ENCODE results near the gene ATF6B. TPM values are rescaled to one million over a fixed set of nuclear protein-coding genes. Genes with fewer than 3 reads are reported as not detected.
"Not testable (repeated sequence)": the region's sequence is repeated elsewhere in the genome, so short reads cannot be mapped to it uniquely, and the experiment has no call there.

ATF6B gene
- total RNA-seq, 2 donors from 2014 or later, result 83.3 to 131 TPM

DNA sequence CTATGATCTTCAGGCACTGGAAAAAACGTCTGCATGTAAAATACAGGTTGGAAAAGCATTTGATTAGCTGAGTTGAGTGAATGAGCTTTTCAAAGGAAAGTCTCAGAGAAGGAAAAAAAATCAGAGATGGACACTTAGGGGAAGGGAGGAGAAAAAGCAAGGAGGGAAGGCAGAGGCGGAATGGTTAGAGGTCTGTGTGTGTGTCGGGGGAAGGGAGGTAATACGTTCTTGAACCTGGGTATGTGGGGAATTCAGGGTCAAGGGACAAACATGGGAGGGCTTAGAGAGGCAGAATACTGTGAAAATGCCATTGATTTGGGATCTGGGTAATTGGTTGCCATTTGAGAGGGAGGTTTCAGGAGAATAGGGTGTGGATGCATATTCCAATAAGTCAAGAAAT, 18.6 kb upstream of the ATF6B start:
- Histone ChIP-seq H3K36me3 (no peaks in the 10 kb centered on the region), H3K9ac (ENCODE audit: low read depth in 2 of 2, low read length in 2 of 2) (no peak overlapping the region), H3K27me3 (no peaks in the 10 kb centered on the region), H3K9me3 (no peaks in the 10 kb centered on the region), H3K27ac (no peak overlapping the region), H3K4me3 (no peak overlapping the region), H3K4me1 (no peaks in the 10 kb centered on the region)
- DNase-seq, result no peak
- TF ChIP-seq, protein P1, sequence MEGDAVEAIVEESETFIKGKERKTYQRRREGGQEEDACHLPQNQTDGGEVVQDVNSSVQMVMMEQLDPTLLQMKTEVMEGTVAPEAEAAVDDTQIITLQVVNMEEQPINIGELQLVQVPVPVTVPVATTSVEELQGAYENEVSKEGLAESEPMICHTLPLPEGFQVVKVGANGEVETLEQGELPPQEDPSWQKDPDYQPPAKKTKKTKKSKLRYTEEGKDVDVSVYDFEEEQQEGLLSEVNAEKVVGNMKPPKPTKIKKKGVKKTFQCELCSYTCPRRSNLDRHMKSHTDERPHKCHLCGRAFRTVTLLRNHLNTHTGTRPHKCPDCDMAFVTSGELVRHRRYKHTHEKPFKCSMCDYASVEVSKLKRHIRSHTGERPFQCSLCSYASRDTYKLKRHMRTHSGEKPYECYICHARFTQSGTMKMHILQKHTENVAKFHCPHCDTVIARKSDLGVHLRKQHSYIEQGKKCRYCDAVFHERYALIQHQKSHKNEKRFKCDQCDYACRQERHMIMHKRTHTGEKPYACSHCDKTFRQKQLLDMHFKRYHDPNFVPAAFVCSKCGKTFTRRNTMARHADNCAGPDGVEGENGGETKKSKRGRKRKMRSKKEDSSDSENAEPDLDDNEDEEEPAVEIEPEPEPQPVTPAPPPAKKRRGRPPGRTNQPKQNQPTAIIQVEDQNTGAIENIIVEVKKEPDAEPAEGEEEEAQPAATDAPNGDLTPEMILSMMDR (IDR thresholded peaks at IDR 0.05), result no peak
- intact Hi-C loops (cut with DNase I), result no loop called here

DNA sequence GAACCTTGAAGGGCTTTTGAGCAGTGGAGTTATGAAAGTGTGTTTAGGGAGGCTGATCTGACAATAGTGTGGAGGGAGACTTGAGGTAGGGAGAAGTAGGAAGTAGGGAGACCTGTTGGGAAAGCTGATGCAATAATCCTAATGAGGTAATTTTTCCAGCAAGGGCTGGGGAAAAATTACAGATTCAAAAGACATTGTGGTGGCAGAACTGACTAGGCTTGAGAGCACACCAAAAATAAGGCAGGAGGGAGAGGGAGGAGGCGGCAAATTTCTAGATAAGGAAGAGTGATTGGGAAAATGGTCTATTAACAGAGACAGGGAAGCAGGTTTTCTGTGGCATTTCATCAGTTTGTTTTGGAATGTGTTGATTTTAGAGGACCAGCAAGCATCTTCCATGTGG, 18.2 kb upstream of the ATF6B start:
- no peaks in the 10 kb centered on the region for H3K4me1 ChIP-seq
- DNase-seq, result no peak
- H3K27ac ChIP-seq, result no peak overlapping the region
- H3K27me3 ChIP-seq, result no peaks in the 10 kb centered on the region
- intact Hi-C loops (cut with DNase I), result no loop called here
- TF ChIP-seq, protein P1 (IDR thresholded peaks at IDR 0.05), result no peak
- no peak overlapping the region for H3K4me3 ChIP-seq
- H3K9ac ChIP-seq (ENCODE audit: low read depth in 2 of 2, low read length in 2 of 2), result no peak overlapping the region
- no peaks in the 10 kb centered on the region for H3K36me3 ChIP-seq
- no peaks in the 10 kb centered on the region for H3K9me3 ChIP-seq

DNA sequence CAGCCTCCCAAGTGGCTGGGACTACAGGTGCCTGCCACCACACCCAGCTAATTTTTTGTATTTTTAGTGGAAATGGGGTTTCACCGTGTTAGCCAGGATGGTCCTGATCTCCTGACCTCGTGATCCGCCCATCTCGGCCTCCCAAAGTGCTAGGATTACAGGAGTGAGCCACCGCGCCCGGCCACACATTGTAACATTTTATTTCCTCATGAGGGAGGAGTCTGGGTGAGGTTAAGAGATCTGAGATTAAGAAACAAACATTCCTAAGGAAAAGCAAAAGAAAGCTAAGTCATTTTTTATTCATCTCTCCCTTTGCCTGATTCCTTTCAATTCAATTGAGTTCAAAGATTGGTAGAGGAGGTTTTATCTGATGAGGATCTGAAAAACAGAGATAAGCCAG, 16.2 kb upstream of the ATF6B start:
- H3K4me1 ChIP-seq; H3K9ac ChIP-seq (ENCODE audit: low read depth in 2 of 2, low read length in 2 of 2); H3K27me3 ChIP-seq; intact Hi-C loops (cut with DNase I); H3K36me3 ChIP-seq; H3K27ac ChIP-seq; H3K9me3 ChIP-seq; H3K4me3 ChIP-seq: not testable (repeated sequence)
- peak; percentile 51 for DNase-seq

DNA sequence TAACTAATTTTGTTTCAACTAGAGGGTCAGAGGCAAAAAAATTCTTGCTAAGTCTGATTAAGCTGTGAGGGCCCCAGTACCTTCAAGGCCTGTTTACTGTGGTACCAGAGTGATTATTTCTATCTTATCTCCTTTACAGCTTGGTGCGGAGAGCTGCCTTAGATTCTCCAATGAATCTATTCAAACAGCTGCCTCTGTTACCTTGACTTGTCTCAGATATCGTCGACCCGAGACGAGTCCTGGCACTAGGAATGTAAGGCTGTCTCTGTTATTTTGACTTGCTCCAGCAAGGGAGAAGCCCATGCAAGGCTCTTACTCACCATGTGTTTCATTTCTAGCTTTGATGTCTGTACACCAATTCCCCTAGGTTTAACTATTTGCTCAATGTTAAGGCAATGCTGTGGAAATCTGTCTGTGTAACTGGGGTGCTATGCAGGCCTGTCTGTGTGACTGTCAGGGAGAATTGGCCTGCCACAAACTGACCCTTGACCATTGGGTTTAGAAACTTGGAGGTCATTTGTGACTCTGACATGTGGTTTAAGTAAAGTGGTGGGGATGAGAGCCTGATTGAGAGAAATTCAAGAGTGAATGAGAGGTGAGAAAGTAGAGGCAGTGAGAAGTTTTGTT, 12.5 kb upstream of the ATF6B start:
- H3K4me1 ChIP-seq, result no peaks in the 10 kb centered on the region
- no peaks in the 10 kb centered on the region for H3K27me3 ChIP-seq
- no peak for DNase-seq
- TF ChIP-seq, protein P1 (IDR thresholded peaks at IDR 0.05), result no peak
- intact Hi-C loops (cut with DNase I), result no loop called here
- no peaks in the 10 kb centered on the region for H3K9me3 ChIP-seq
- H3K36me3 ChIP-seq, result no peaks in the 10 kb centered on the region
- no peak overlapping the region for H3K27ac ChIP-seq
- H3K9ac ChIP-seq (ENCODE audit: low read depth in 2 of 2, low read length in 2 of 2), result no peak overlapping the region
- no peak overlapping the region for H3K4me3 ChIP-seq

DNA sequence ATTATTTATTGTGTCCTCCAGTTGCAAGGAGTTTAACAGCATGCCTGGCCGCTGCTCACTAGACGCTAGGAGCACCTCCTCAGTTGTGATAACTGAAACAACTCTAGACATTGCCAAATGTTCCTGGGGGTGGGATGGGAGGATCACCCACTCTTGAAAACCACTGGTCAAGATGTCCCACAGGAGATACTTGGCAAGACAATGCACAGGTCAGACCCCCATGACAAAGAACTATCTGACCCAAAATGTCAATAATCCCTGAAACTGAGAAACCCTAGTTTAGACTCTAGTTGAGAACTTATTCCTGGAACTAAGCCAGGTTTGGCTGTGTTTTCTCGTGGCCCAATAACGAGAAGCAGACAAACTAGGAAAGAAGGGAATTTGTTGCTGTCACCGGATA, 11.5 kb upstream of the ATF6B start:
- no peak for DNase-seq
- TF ChIP-seq, protein P1 (IDR thresholded peaks at IDR 0.05), result no peak
- no peaks in the 10 kb centered on the region for H3K36me3 ChIP-seq
- H3K4me3 ChIP-seq, result no peak overlapping the region
- intact Hi-C loops (cut with DNase I), result no loop called here
- H3K4me1 ChIP-seq, result no peaks in the 10 kb centered on the region
- no peaks in the 10 kb centered on the region for H3K27me3 ChIP-seq
- no peak overlapping the region for H3K9ac ChIP-seq (ENCODE audit: low read depth in 2 of 2, low read length in 2 of 2)
- H3K27ac ChIP-seq, result no peak overlapping the region
- H3K9me3 ChIP-seq, result no peaks in the 10 kb centered on the region

DNA sequence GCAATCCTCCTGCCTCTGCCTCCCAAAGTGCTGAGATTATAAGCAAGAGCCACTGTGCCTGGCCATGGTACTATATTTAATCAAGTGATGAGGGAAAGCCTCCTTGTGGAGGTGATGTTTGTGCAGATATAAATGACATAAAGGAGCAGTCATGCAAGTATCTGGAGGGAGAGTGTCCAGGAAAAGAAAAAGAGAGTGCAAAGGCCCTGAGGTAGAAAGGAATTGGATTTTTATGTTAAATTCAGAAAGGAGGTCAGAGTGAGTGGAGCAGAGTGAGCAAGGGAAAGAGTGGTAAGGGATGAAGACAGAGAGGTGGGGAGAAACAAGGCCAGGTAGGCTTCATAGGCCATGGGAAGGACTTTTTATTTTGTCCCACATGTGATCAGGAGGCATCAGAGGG, 9.4 kb upstream of the ATF6B start:
- TF ChIP-seq, protein P1 (IDR thresholded peaks at IDR 0.05), result no peak
- intact Hi-C loops (cut with DNase I), result no loop called here
- H3K36me3 ChIP-seq, result no peaks in the 10 kb centered on the region
- H3K9me3 ChIP-seq, result no peaks in the 10 kb centered on the region
- no peak overlapping the region for H3K4me3 ChIP-seq
- no peak overlapping the region for H3K27ac ChIP-seq
- no peaks in the 10 kb centered on the region for H3K27me3 ChIP-seq
- no peaks in the 10 kb centered on the region for H3K4me1 ChIP-seq
- no peak overlapping the region for H3K9ac ChIP-seq (ENCODE audit: low read depth in 2 of 2, low read length in 2 of 2)
- no peak for DNase-seq

Data from colonic mucosa (tissue), 4 donors.